Bronchial epithelial cell (primary cell): ENCODE measurements around the gene SNTA1. TPM values are rescaled to one million over a fixed set of nuclear protein-coding genes. Genes with fewer than 3 reads are reported as not detected.

Source experiments
- DNase-seq: peaks from one replicate; pipeline ENCODE4 v3.0.0-alpha.2; 2010; ENCODE audit warnings: low read depth
- FAIRE-seq: peaks from 2 replicates; lab custom pipeline; 2011; peaks lifted over from hg19 to GRCh38; lab: Jason Lieb, UNC
- H3K27me3 ChIP-seq: 2 replicates; pipeline ENCODE4 v1.5.1; 2011; ENCODE audit warnings: low read length; ENCODE audit not compliant: control insufficient read depth, insufficient read depth
- H3K36me3 ChIP-seq: 2 replicates; pipeline ENCODE4 v1.5.1; 2011; ENCODE audit warnings: low read length; ENCODE audit not compliant: control insufficient read depth, insufficient read depth
- H3K4me3 ChIP-seq: 2 replicates; pipeline ENCODE4 v1.5.1; 2011; ENCODE audit warnings: mild to moderate bottlenecking, low read depth, low read length, control low read depth
- total RNA-seq: library from RNA; depleted of rRNA; stranded (reverse); fragments of >200 nt; gene quantifications from 2 replicates; pipeline ENCODE4 v1.2.1, GENCODE V29; 2014
- TF ChIP-seq, protein P1 (sequence below): IDR thresholded peaks from 2 replicates; pipeline ENCODE4 v1.5.1; 2011; ENCODE audit warnings: mild to moderate bottlenecking, moderate library complexity, low read length, control low read depth, inconsistent platforms; ENCODE audit not compliant: insufficient read depth, severe bottlenecking

Gene SNTA1
- total RNA-seq, 1 donor from 2014 or later: 4.2 TPM

GRCh38 chr20:33362898-33363297 lies 80.7 kb downstream of the SNTA1 start:
- H3K27me3 ChIP-seq: no peaks in the 10 kb centered on the region
- H3K4me3 ChIP-seq: no peak overlapping the region
- peaks cover 6% of the 10 kb centered on the region for H3K36me3 ChIP-seq
- DNase-seq (no peak), FAIRE-seq (no peak)
- TF ChIP-seq, protein P1, sequence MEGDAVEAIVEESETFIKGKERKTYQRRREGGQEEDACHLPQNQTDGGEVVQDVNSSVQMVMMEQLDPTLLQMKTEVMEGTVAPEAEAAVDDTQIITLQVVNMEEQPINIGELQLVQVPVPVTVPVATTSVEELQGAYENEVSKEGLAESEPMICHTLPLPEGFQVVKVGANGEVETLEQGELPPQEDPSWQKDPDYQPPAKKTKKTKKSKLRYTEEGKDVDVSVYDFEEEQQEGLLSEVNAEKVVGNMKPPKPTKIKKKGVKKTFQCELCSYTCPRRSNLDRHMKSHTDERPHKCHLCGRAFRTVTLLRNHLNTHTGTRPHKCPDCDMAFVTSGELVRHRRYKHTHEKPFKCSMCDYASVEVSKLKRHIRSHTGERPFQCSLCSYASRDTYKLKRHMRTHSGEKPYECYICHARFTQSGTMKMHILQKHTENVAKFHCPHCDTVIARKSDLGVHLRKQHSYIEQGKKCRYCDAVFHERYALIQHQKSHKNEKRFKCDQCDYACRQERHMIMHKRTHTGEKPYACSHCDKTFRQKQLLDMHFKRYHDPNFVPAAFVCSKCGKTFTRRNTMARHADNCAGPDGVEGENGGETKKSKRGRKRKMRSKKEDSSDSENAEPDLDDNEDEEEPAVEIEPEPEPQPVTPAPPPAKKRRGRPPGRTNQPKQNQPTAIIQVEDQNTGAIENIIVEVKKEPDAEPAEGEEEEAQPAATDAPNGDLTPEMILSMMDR: no peak

- FAIRE-seq: no peak
- Histone ChIP-seq H3K27me3 (no peaks in the 10 kb centered on the region), H3K36me3 (peaks cover 3% of the 10 kb centered on the region), H3K4me3 (no peak overlapping the region)
- TF ChIP-seq, protein P1: no peak
- no peak for DNase-seq
Measured at GRCh38 chr20:33359399-33360261, 83.9 kb downstream of the SNTA1 start.

Other genes with a start within 250 kb of the SNTA1 start
- not detected in 2 replicates for gene BPIFA3, start 226.4 kb downstream of the SNTA1 start, total RNA-seq
- not detected in 2 replicates for gene BPIFA1, start 207.8 kb downstream of the SNTA1 start, total RNA-seq
- gene BPIFB1, start 160.5 kb downstream of the SNTA1 start, total RNA-seq: not detected in 2 replicates
- 21.6 and 27.4 TPM in 2 replicates for gene CDK5RAP1, start 42.2 kb downstream of the SNTA1 start, total RNA-seq
- gene CBFA2T2, start 46.3 kb upstream of the SNTA1 start, total RNA-seq: 4.0 and 5.3 TPM in 2 replicates
- 0.13 TPM in 1 of 2 replicates, not detected in the other for gene C20orf144, start 218.6 kb upstream of the SNTA1 start, total RNA-seq
- 1.2 and 1.6 TPM in 2 replicates for gene ACTL10, start 223.2 kb upstream of the SNTA1 start, total RNA-seq
- gene NECAB3, start 230.7 kb upstream of the SNTA1 start, total RNA-seq: 8.1 and 8.7 TPM in 2 replicates
- gene E2F1, start 242.6 kb upstream of the SNTA1 start, total RNA-seq: 0.26 and 0.64 TPM in 2 replicates